MM.1S (cell line): Measurements from ENCODE around the gene TOP2A.
"Not testable (repeated sequence)": the region's sequence is repeated elsewhere in the genome, so short reads cannot be mapped to it uniquely, and the experiment has no call there.

Experiments
- DNase-seq: peaks from one replicate; pipeline ENCODE4 v3.0.0-alpha.2; 2015
- H2AFZ ChIP-seq: fragments of 300-600 bp; sonication (generic); 2 replicates; pipeline ENCODE4 v1.6.0; 2016; ENCODE audit warnings: antibody characterized with exemption, low read length
- H3F3A ChIP-seq: fragments of 300-600 bp; sonication (generic); 2 replicates; pipeline ENCODE4 v1.6.1; 2016; ENCODE audit warnings: mild to moderate bottlenecking, antibody characterized with exemption, low read length, moderate library complexity, mixed read lengths; ENCODE audit not compliant: insufficient read depth
- H3K27ac ChIP-seq: fragments of 300-600 bp; sonication (generic); 2 replicates; pipeline ENCODE4 v1.5.1; 2016; ENCODE audit warnings: mild to moderate bottlenecking, low read length
- H3K27me3 ChIP-seq: fragments of 300-600 bp; sonication (generic); replicated peaks from 2 replicates; pipeline ENCODE4 v1.6.0; 2016; ENCODE audit warnings: low read length; ENCODE audit not compliant: insufficient read depth
- H3K36me3 ChIP-seq: fragments of 300-600 bp; sonication (generic); replicated peaks from 2 replicates; pipeline ENCODE4 v1.6.1; 2016; ENCODE audit warnings: mild to moderate bottlenecking, low read length, mixed read lengths; ENCODE audit not compliant: insufficient read depth
- H3K4me1 ChIP-seq: fragments of 300-600 bp; sonication (generic); 2 replicates; pipeline ENCODE4 v1.6.1; 2016; ENCODE audit warnings: low read length, mixed read lengths
- H3K4me2 ChIP-seq: fragments of 300-600 bp; sonication (generic); 2 replicates; pipeline ENCODE4 v1.6.0; 2016; ENCODE audit warnings: low read depth, low read length
- H3K4me3 ChIP-seq: fragments of 300-600 bp; sonication (generic); 2 replicates; pipeline ENCODE4 v1.5.1; 2016; ENCODE audit warnings: low read length, mixed read lengths
- H3K79me2 ChIP-seq: fragments of 300-600 bp; sonication (generic); 2 replicates; pipeline ENCODE4 v1.6.1; 2016; ENCODE audit warnings: mixed run types, low read length, mixed read lengths
- H3K9ac ChIP-seq: fragments of 300-600 bp; sonication (generic); 2 replicates; pipeline ENCODE4 v1.6.1; 2016; ENCODE audit warnings: low read length, mixed read lengths
- H3K9me2 ChIP-seq: fragments of 300-600 bp; sonication (generic); replicated peaks from 2 replicates; pipeline ENCODE4 v1.6.1; 2016; ENCODE audit warnings: mild to moderate bottlenecking, low read length, mixed read lengths; ENCODE audit not compliant: insufficient read depth
- H3K9me3 ChIP-seq: fragments of 300-600 bp; sonication (generic); replicated peaks from 2 replicates; pipeline ENCODE4 v1.6.1; 2016; ENCODE audit warnings: mild to moderate bottlenecking, low read length, mixed read lengths; ENCODE audit not compliant: insufficient read depth
- H4K20me1 ChIP-seq: fragments of 300-600 bp; sonication (generic); 2 replicates; pipeline ENCODE4 v1.6.1; 2016; ENCODE audit warnings: mild to moderate bottlenecking, low read length, moderate library complexity, mixed read lengths; ENCODE audit not compliant: insufficient read depth
- EZH2 ChIP-seq: fragments of 300-600 bp; sonication (generic); optimal IDR thresholded peaks from 2 replicates; pipeline ENCODE3; 2017; ENCODE audit warnings: low read depth, mild to moderate bottlenecking, antibody characterized with exemption, low read length, mixed read lengths
- EZH2phosphoT487 ChIP-seq: fragments of 300-600 bp; sonication (generic); IDR thresholded peaks from 2 replicates; pipeline ENCODE4 v1.6.1; 2018; ENCODE audit warnings: antibody characterized with exemption, low read length
- TF ChIP-seq, protein P1 (sequence below): fragments of 300-600 bp; sonication (generic); IDR thresholded peaks from 2 replicates; pipeline ENCODE4 v1.5.1; 2016; ENCODE audit warnings: antibody characterized with exemption, low read length, mixed read lengths

Gene TOP2A

DNA sequence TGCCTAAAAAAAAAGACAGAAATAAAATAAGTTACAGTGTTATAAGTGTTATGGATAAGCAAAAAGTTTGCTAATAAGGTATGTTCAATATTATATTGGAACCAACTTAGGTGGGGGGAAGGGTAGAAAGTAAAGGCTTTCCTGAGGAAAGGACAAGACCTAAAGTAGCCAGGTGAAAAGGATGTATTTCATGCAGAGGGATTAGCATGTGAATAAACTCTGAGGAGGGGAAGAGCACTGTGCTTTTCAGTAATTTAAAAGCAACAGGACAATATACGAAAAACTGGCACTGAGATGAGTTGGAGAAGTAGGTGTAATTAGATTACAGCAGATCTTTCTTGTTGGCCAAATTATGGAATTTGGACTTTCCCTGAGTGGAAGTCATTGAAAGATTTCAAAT is 7.6 kb downstream of the TOP2A start:
- Histone ChIP-seq H3K9me3 (no peaks in the 10 kb centered on the region), H2AFZ (no peak overlapping the region), H3F3A (peaks cover 8% of the 10 kb centered on the region; the same call in 1 of the 2 replicates), H3K27me3 (no peaks in the 10 kb centered on the region), H4K20me1 (no peaks in the 10 kb centered on the region), H3K9me2 (no peaks in the 10 kb centered on the region), H3K79me2 (peaks cover 42% of the 10 kb centered on the region), H3K27ac (no peak overlapping the region), H3K4me2 (no peak overlapping the region), H3K9ac (no peak overlapping the region), H3K36me3 (peaks cover 29% of the 10 kb centered on the region), H3K4me1 (no peaks in the 10 kb centered on the region), H3K4me3 (no peak overlapping the region)
- no peak for DNase-seq
- TF ChIP-seq EZH2phosphoT487 = no peak
- TF ChIP-seq, protein P1, sequence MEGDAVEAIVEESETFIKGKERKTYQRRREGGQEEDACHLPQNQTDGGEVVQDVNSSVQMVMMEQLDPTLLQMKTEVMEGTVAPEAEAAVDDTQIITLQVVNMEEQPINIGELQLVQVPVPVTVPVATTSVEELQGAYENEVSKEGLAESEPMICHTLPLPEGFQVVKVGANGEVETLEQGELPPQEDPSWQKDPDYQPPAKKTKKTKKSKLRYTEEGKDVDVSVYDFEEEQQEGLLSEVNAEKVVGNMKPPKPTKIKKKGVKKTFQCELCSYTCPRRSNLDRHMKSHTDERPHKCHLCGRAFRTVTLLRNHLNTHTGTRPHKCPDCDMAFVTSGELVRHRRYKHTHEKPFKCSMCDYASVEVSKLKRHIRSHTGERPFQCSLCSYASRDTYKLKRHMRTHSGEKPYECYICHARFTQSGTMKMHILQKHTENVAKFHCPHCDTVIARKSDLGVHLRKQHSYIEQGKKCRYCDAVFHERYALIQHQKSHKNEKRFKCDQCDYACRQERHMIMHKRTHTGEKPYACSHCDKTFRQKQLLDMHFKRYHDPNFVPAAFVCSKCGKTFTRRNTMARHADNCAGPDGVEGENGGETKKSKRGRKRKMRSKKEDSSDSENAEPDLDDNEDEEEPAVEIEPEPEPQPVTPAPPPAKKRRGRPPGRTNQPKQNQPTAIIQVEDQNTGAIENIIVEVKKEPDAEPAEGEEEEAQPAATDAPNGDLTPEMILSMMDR = no peak
- no peak for TF ChIP-seq EZH2

DNA sequence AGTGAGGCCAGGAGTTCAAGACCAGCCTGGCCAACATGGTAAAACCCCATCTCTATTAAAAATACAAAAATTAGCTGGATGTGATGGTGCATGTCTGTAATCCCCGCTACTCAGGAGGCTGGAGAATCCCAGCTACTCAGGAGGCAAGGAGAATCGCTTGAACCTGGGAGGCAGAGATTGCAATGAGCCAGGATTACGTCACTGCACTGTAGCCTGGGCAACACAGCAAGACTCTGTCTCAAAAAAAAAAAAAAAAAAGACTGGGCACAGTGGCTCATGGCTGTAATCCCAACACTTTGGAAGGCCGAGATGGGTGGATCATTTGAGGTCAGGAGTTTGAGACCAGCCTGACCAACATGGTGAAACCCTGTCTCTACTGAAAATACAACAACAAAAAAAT is 8.2 kb downstream of the TOP2A start:
- not testable (repeated sequence) for H4K20me1 ChIP-seq, H3K9ac ChIP-seq, H3K27ac ChIP-seq, DNase-seq, H3F3A ChIP-seq, H2AFZ ChIP-seq, H3K4me2 ChIP-seq, H3K9me2 ChIP-seq, H3K27me3 ChIP-seq, H3K4me1 ChIP-seq, H3K9me3 ChIP-seq, H3K4me3 ChIP-seq
- Histone ChIP-seq H3K79me2 (peaks cover 41% of the 10 kb centered on the region), H3K36me3 (peaks cover 29% of the 10 kb centered on the region)

DNA sequence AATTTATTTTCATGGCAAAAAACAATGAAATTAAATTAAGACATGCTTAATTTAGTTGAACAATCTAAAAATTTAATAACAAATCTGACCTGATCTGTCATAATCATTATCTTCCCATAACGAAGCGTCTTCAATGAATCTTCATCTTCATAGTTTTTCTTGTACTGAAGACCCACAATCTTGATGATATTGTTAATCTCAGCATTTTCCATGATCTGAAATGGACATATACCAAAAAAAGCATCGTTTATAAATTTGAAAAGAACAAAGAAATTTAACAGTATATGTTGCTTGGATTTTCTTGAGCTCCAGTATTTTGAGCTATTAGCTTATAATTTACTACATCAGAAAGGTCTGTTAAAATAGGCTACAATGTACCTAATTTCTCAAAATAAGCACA is 10.2 kb downstream of the TOP2A start:
- TF ChIP-seq, protein P1 = no peak
- TF ChIP-seq EZH2 = no peak
- no peak for TF ChIP-seq EZH2phosphoT487
- H3K79me2 ChIP-seq = peaks cover 27% of the 10 kb centered on the region
- H3K36me3 ChIP-seq = peaks cover 40% of the 10 kb centered on the region

DNA sequence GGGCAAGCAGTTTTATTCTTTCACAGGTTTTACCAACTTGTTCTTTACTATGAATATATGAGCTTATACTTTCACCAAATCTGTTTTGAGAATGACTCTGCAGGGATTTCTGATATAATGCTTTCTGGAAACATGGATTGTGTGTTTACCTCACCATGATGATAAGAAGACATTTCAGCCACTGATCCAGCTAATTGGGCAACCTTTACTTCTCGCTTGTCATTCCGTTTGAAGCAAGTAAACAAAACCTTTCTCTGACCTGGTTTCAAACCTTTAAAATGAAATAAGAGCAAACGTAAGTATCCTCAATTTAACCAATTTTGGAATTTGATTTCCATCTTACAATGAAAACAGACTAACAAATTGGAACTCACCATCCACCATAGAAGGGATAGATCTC is 13.7 kb downstream of the TOP2A start:
- Histone ChIP-seq H3K4me2 (no peak overlapping the region), H3K9me2 (no peaks in the 10 kb centered on the region), H3K9ac (no peak overlapping the region), H3K27ac (no peak overlapping the region), H3K27me3 (no peaks in the 10 kb centered on the region), H3K4me3 (no peak overlapping the region), H3K9me3 (no peaks in the 10 kb centered on the region), H3K36me3 (peaks cover 52% of the 10 kb centered on the region), H4K20me1 (no peaks in the 10 kb centered on the region), H3F3A (0 out of 2 replicates have a peak, but pooled peaks cover 4% of the 10 kb centered on the region), H2AFZ (no peak overlapping the region), H3K79me2 (peaks cover 3% of the 10 kb centered on the region; the same call in 1 of the 2 replicates), H3K4me1 (no peaks in the 10 kb centered on the region)
- no peak for DNase-seq
- TF ChIP-seq EZH2 (no peak), EZH2phosphoT487 (no peak)
- TF ChIP-seq, protein P1 = no peak

More for the DNA sequence above, 10.2 kb downstream of the TOP2A start:
- H3K9ac ChIP-seq = no peak overlapping the region
- no peaks in the 10 kb centered on the region for H3K27me3 ChIP-seq
- no peaks in the 10 kb centered on the region for H3K4me1 ChIP-seq
- H4K20me1 ChIP-seq = no peaks in the 10 kb centered on the region
- H3K27ac ChIP-seq = no peak overlapping the region
- no peak overlapping the region for H3K4me2 ChIP-seq
- no peaks in the 10 kb centered on the region for H3K9me2 ChIP-seq
- no peak for DNase-seq
- peaks cover 8% of the 10 kb centered on the region; the same call in 1 of the 2 replicates for H3F3A ChIP-seq
- no peaks in the 10 kb centered on the region for H3K9me3 ChIP-seq
- no peak overlapping the region for H3K4me3 ChIP-seq
- H2AFZ ChIP-seq = no peak overlapping the region
